Small intestine (tissue), 7 donors: Measurements from ENCODE around the gene ADD3. TPM values are rescaled to one million over a fixed set of nuclear protein-coding genes. Genes with fewer than 3 reads are reported as not detected.

Source experiments
- DNase-seq, 2 donors: peaks; one replicate each; pipeline versions ENCODE4 v3.0.0 to v3.0.0-alpha.2; 2013
- FAIRE-seq: peaks from 2 replicates; lab custom pipeline; 2012; peaks lifted over from hg19 to GRCh38; lab: Jason Lieb, UNC
- H3K27ac ChIP-seq, 3 donors: one replicate each; pipeline ENCODE4 v1.5.1; 2013; ENCODE audit warnings: low read length in 2 of 3, mild to moderate bottlenecking in 2 of 3, control low read depth in 1 of 3, inconsistent platforms in 1 of 3, low read depth in 1 of 3, moderate library complexity in 1 of 3
- H3K27me3 ChIP-seq, 3 donors: one replicate each; pipeline ENCODE4 v1.6.1; 2013; ENCODE audit warnings: low read length in 3 of 3, inconsistent platforms in 1 of 3; ENCODE audit not compliant: control insufficient read depth in 3 of 3, insufficient read depth in 3 of 3
- H3K36me3 ChIP-seq, 3 donors: one replicate each; pipeline ENCODE4 v1.6.1; 2013; ENCODE audit warnings: low read length in 3 of 3, inconsistent platforms in 1 of 3, low read depth in 1 of 3, mild to moderate bottlenecking in 1 of 3, moderate library complexity in 1 of 3; ENCODE audit not compliant: control insufficient read depth in 3 of 3, insufficient read depth in 2 of 3
- H3K4me1 ChIP-seq, 3 donors: one replicate each; pipeline ENCODE4 v1.6.1; 2013; ENCODE audit warnings: low read length in 2 of 3, inconsistent platforms in 1 of 3, low read depth in 1 of 3, mild to moderate bottlenecking in 1 of 3, moderate library complexity in 1 of 3; ENCODE audit not compliant: control insufficient read depth in 3 of 3, insufficient read depth in 2 of 3
- H3K4me3 ChIP-seq, 3 donors: one replicate each; pipeline ENCODE4 v1.5.1; 2013; ENCODE audit warnings: low read length in 3 of 3, control low read depth in 1 of 3, inconsistent platforms in 1 of 3, low read depth in 1 of 3, mild to moderate bottlenecking in 1 of 3, moderate library complexity in 1 of 3
- H3K9me3 ChIP-seq, 2 donors: one replicate each; pipeline ENCODE4 v1.6.1; 2013; ENCODE audit warnings: low read depth in 1 of 2, low read length in 1 of 2; ENCODE audit not compliant: control insufficient read depth in 2 of 2, insufficient read depth in 1 of 2
- WGBS, 3 donors: extraction: QIAGEN DNeasy Blood & Tissue Kit; methylation state at CpG; one replicate each; pipeline ENCODE4 v1.1.7; 2013; 5-methylcytosine and 5-hydroxymethylcytosine counted together
- polyA plus RNA-seq, 4 donors: library from polyadenylated mRNA; stranded (reverse) in 3 of 4; unstranded in 1 of 4; fragments of 200-250 nt in 3 of 4; fragments of 120-200 nt in 1 of 4; gene quantifications; one replicate each; pipeline versions ENCODE4 v1.2.1 to v1.2.3, GENCODE V29; 2013
- donor health status: healthy with polysubstance abuse.
- donor health status: control.
- donor health status: control.
- donor health status: Bipolar disorder and iron deficiency.
- donor health status: healthy.

Gene ADD3
- polyA plus RNA-seq, 4 donors: 63.7 to 497 (median 99.1) TPM

DNA sequence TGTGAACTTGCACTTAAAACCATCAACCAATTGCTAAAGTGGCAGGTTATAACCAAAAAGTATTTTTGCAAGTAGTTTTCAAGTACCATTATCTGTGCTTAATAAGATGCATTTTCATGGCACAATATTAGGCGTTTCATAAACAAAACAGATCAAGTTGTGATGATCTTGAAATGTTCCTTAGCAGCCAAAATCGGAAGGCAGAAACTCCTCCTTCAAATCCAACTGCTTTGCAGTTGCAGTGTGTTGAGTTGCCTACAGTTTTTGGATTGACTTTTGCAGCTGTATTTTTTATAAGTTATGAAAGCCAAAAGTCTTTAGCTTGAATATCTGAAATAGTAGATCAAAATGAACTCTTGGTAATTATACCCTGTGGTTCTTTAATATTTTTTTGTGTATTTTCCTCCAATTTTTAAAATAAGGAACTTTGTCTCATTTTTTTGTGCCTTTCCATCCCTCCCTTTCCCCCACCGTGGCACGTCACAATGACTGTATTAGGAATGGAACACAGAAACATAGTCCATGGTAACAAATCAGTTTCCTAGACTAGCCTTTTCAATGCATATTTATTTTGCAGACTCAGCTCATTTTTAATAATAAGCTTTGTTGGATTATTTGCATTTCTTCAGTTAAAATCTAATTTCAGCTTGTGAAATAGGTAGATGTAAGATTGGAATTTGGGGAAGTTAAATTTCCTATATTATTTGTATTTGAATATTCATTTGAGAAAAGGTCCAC, 80.8 kb downstream of the ADD3 start:
- H3K4me1 ChIP-seq: peaks cover 0 to 9% (median 4%) of the 10 kb centered on the region in 3 donors
- 68 to 94% (median 87%) methylated on average over 4 of the region's 4 CpGs for WGBS, 3 donors
- FAIRE-seq (no peak), DNase-seq (no peak)
- H3K27me3 ChIP-seq: no peaks in the 10 kb centered on the region
- H3K9me3 ChIP-seq: no peaks in the 10 kb centered on the region
- no peak overlapping the region for H3K27ac ChIP-seq
- H3K4me3 ChIP-seq: no peak overlapping the region
- peaks cover 0 to 17% (median 0%) of the 10 kb centered on the region in 3 donors for H3K36me3 ChIP-seq

GRCh38 chr10:110091830-110092229, 84.0 kb downstream of the ADD3 start:
- H3K9me3 ChIP-seq: no peaks in the 10 kb centered on the region
- H3K27ac ChIP-seq: no peak overlapping the region
- no peak for DNase-seq
- no peak for FAIRE-seq
- H3K36me3 ChIP-seq: peaks cover 0 to 8% (median 0%) of the 10 kb centered on the region in 3 donors
- H3K4me3 ChIP-seq: no peak overlapping the region
- H3K4me1 ChIP-seq: peaks cover 0 to 7% (median 4%) of the 10 kb centered on the region in 3 donors
- H3K27me3 ChIP-seq: no peaks in the 10 kb centered on the region
- 89 to 96% (median 94%) methylated on average over 2 of the region's 2 CpGs for WGBS, 3 donors

DNA sequence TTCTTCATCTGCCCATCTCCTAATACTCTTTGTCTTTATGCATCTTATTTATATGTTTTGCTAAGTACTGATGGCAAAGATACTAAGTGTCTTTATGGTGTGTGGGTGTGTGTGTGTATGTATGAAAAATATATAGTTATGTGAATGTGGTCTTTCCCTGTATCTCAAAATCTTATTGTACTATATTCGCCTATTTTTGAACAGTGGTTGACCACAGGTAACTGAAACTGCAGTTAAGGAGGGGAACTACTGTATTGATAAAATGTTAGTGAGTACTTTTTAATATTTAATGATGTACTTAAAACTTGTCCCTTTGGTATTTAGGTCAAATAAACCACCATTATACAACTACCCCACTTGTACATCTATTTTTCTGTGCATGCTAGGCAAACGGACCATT, 85.9 kb downstream of the ADD3 start:
- peaks cover 0 to 7% (median 4%) of the 10 kb centered on the region in 3 donors for H3K4me1 ChIP-seq
- no peaks in the 10 kb centered on the region for H3K27me3 ChIP-seq
- H3K36me3 ChIP-seq: peaks cover 0 to 6% (median 0%) of the 10 kb centered on the region in 3 donors
- no peak for DNase-seq
- H3K27ac ChIP-seq: no peak overlapping the region
- FAIRE-seq: no peak
- WGBS, 3 donors: 80 to 84% (median 83%) methylated on average over 2 of the region's 2 CpGs
- H3K9me3 ChIP-seq: no peaks in the 10 kb centered on the region
- H3K4me3 ChIP-seq: no peak overlapping the region

GRCh38 chr10:110094786-110095185, 87.0 kb downstream of the ADD3 start:
- FAIRE-seq (no peak), DNase-seq (no peak)
- Histone ChIP-seq H3K27ac (no peak overlapping the region), H3K4me3 (no peak overlapping the region), H3K27me3 (no peaks in the 10 kb centered on the region), H3K36me3 (peaks cover 0 to 9% (median 0%) of the 10 kb centered on the region in 3 donors), H3K4me1 (peaks cover 0 to 6% (median 3%) of the 10 kb centered on the region in 3 donors), H3K9me3 (no peaks in the 10 kb centered on the region)
- 90 to 97% (median 97%) methylated on average over 2 of the region's 2 CpGs for WGBS, 3 donors

GRCh38 chr10:110101464-110102144, 93.8 kb downstream of the ADD3 start:
- no peak overlapping the region for H3K27ac ChIP-seq
- no peaks in the 10 kb centered on the region for H3K4me1 ChIP-seq
- FAIRE-seq (no peak), DNase-seq (no peak)
- H3K36me3 ChIP-seq: peaks cover 5 to 21% (median 7%) of the 10 kb centered on the region in 3 donors
- H3K27me3 ChIP-seq: no peaks in the 10 kb centered on the region
- H3K4me3 ChIP-seq: no peak overlapping the region
- H3K9me3 ChIP-seq: no peaks in the 10 kb centered on the region
- WGBS, 3 donors: 68 to 75% (median 71%) methylated on average over 2 of the region's 2 CpGs

DNA sequence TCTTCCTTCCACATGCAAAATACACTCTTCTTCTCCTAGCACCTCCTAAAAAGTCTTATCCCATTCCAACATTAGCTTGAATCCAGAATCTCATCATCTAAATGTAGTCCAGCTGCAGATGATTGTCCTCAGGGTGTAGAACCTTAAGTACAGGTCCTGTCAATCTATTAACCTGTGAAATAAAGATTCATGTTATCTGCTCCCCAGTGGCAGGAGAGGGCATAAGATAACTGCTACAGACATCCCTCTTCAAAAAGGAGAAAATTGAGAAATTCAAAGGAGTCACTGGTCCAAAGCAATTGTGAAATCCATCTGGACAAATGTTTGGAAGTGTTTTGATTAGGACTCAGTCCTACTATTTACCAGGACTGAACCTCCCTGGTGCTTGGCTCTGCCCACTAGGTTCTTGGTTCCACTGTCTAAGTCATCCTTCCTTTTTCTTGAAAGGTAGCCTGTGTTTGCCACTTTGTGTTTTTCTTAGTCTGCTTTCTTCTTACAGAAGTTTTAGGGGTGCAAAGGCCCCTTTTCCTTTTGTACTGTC, 96.2 kb downstream of the ADD3 start:
- peaks cover 5 to 17% (median 7%) of the 10 kb centered on the region in 3 donors for H3K36me3 ChIP-seq
- no peak for FAIRE-seq
- no peak for DNase-seq
- no peak overlapping the region for H3K27ac ChIP-seq
- H3K27me3 ChIP-seq: no peaks in the 10 kb centered on the region
- no peaks in the 10 kb centered on the region for H3K4me1 ChIP-seq
- no peak overlapping the region for H3K4me3 ChIP-seq
- H3K9me3 ChIP-seq: no peaks in the 10 kb centered on the region

DNA sequence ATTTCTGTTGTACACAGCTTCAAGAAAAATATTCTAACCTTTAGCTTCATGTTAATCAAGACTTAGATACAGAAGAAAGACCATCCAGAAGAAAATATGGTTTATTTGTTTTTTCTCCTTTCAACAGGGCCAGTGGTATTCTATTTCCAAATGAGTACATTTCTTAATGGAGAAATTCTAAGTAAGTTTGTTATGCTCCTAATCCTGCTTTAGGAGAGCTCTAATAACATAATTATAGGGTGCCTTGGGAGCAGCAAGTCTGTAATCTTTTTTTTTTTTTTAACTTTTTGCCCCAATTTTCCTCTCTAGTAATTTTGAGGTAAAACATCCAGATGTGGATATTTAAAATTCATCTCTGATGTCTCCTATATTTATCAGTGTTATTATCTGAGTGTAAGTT, 98.1 kb downstream of the ADD3 start:
- no peak overlapping the region for H3K4me3 ChIP-seq
- no peaks in the 10 kb centered on the region for H3K9me3 ChIP-seq
- no peaks in the 10 kb centered on the region for H3K27me3 ChIP-seq
- no peak for DNase-seq
- H3K4me1 ChIP-seq: no peaks in the 10 kb centered on the region
- no peak for FAIRE-seq
- no peak overlapping the region for H3K27ac ChIP-seq
- peaks cover 5 to 18% (median 7%) of the 10 kb centered on the region in 3 donors for H3K36me3 ChIP-seq

GRCh38 chr10:110107430-110107829, 99.6 kb downstream of the ADD3 start:
- H3K4me1 ChIP-seq: no peaks in the 10 kb centered on the region
- H3K27ac ChIP-seq: no peak overlapping the region
- no peak overlapping the region for H3K4me3 ChIP-seq
- 92 to 94% (median 92%) methylated on average over 6 of the region's 6 CpGs for WGBS, 3 donors
- DNase-seq (no peak), FAIRE-seq (no peak)
- no peaks in the 10 kb centered on the region for H3K27me3 ChIP-seq
- peaks cover 0 to 19% (median 7%) of the 10 kb centered on the region in 3 donors for H3K36me3 ChIP-seq
- H3K9me3 ChIP-seq: no peaks in the 10 kb centered on the region
